Heart right ventricle (tissue), 16 donors: ENCODE measurements around the gene PAIP2. TPM values are rescaled to one million over a fixed set of nuclear protein-coding genes. Genes with fewer than 3 reads are reported as not detected.
A peak's percentile ranks its signal among the peaks of the same experiment; 100 is the strongest.

ENCODE experiments used
- ATAC-seq, 8 donors: fragments of 200-7000 bp; cut with Tn5 transposase; one replicate each; pipeline ENCODE4 v1.9.1; 2020; ENCODE audit warnings: mild to moderate bottlenecking in 8 of 8, moderate library complexity in 8 of 8, moderate number of reproducible peaks in 1 of 8
- DNase-seq, 2 donors: peaks; one replicate each; pipeline ENCODE4 v3.0.0-alpha.2; 2020
- H3K27ac ChIP-seq, 10 donors: fragments of 200-600 bp; sonication (generic) in 2 of 10; one replicate each; pipeline versions ENCODE4 v1.5.0 to v1.8.0; 2020 to 2022; ENCODE audit warnings: mild to moderate bottlenecking in 3 of 10
- H3K27me3 ChIP-seq, 7 donors: fragments of 200-600 bp; one replicate each; pipeline ENCODE4 v1.8.0; 2021 to 2022; ENCODE audit warnings: mild to moderate bottlenecking in 2 of 7
- H3K36me3 ChIP-seq, 9 donors: fragments of 200-600 bp; sonication (generic) in 1 of 9; one replicate each; pipeline versions ENCODE4 v1.5.0 to v1.8.0; 2020 to 2022; ENCODE audit warnings: mild to moderate bottlenecking in 2 of 9
- H3K4me1 ChIP-seq, 9 donors: fragments of 200-600 bp; sonication (generic) in 1 of 9; one replicate each; pipeline versions ENCODE4 v1.5.0 to v1.8.0; 2020 to 2022; ENCODE audit warnings: mild to moderate bottlenecking in 4 of 9
- H3K4me3 ChIP-seq, 10 donors: fragments of 200-600 bp; sonication (generic) in 2 of 10; one replicate each; pipeline versions ENCODE4 v1.5.0 to v1.8.0; 2020 to 2022; ENCODE audit warnings: mild to moderate bottlenecking in 7 of 10, moderate library complexity in 2 of 10
- H3K9me3 ChIP-seq, 11 donors: fragments of 200-600 bp in 10 of 11; sonication (generic) in 2 of 11; one replicate each; pipeline versions ENCODE4 v1.5.0 to v1.8.0; 2013 to 2022; ENCODE audit warnings: mild to moderate bottlenecking in 2 of 11, control low read depth in 1 of 11, moderate library complexity in 1 of 11
- CTCF ChIP-seq, 9 donors: fragments of 200-600 bp; sonication (generic) in 2 of 9; IDR thresholded peaks; one replicate each; pipeline versions ENCODE4 v1.5.0 to v1.8.0; 2021 to 2022; ENCODE audit warnings: antibody characterized with exemption in 9 of 9, mild to moderate bottlenecking in 5 of 9, moderate library complexity in 1 of 9
- WGBS, 2 donors: extraction: QIAGEN DNeasy Blood & Tissue Kit; methylation state at CpG; one replicate each; pipeline ENCODE4 v1.1.7; 2013; ENCODE audit warnings: inconsistent platforms in 1 of 2; 5-methylcytosine and 5-hydroxymethylcytosine counted together
- intact Hi-C, 10 donors: fragments of 100-400 bp; cut with DNase I; formaldehyde crosslinking; loops; one replicate each; pipeline versions ENCODE4 v1.11.1 to v1.14.2; 2022
- polyA plus RNA-seq, 2 donors: library from polyadenylated mRNA; stranded (reverse); fragments of 200-250 nt; gene quantifications; one replicate each; pipeline ENCODE4 v1.2.3, GENCODE V29; 2013
- total RNA-seq, 10 donors: library from RNA; stranded (reverse); fragmentation: NEBNext Ultra II Directional in 3 of 10; extraction: Animal tissue kit (Norgen Biotek cat#: 25700) in 3 of 10; gene quantifications; one replicate each; pipeline versions ENCODE4 v1.2.1 to v1.2.4, GENCODE V29; 2021 to 2023
- donor health status: Arrhythmogenic right ventricular cardiomyopathy.
- donor health status: ischemic (EF 13 %, LVEDD 7.1; RV severe dilation, severe dysfunction).
- donor health status: healthy with polysubstance abuse.
- donor health status: DM: no; HTN: yes; CAD: no.
- donor health status: DM: no; HTN: no; CAD: no.
- donor health status: ischemic (EF 25% LVEDD 6.9; RV normal size, moderate dysfunction).
- donor health status: ischemic (EF 25% LVEDD 5.7; RV mildly dilated, moderate dysfunction).
- donor health status: healthy.
- donor health status: DM: yes; HTN: yes; CAD: no.
- donor health status: Ischemic cardiomyopathy.
- donor health status: ischemic (EF 35%, LVEDD 5.7; RV mildly dilated, moderate dysfunction).
- donor health status: nonischemic (EF 11% LVEDD 7.7; RV severe dilation, severe dysfunction).
- donor health status: DM: yes; HTN: yes; CAD: no.
- donor health status: PGD.
- donor health status: ischemic (EF 29% LVEDD 5.4; RV normal size, mild dysfunction).
- donor health status: nonischemic (EF 23%, LVEDD 6.1; RV moderate dilation, normal function).

Gene PAIP2
- total and polyA plus RNA-seq, 12 donors = 43.8 to 173 (median 137) TPM

- no peak overlapping the region for H3K4me3 ChIP-seq
- H3K36me3 ChIP-seq = peaks cover 0 to 22% (median 0%) of the 10 kb centered on the region in 9 donors
- H3K27ac ChIP-seq = no peak overlapping the region
- WGBS, 2 donors = 87 to 91% methylated on average over 6 of the region's 6 CpGs
- TF ChIP-seq CTCF (IDR thresholded peaks at IDR 0.05) = no peak
- intact Hi-C loops = no loop called here
- ATAC-seq (no peak), DNase-seq (no peak)
- no peaks in the 10 kb centered on the region for H3K9me3 ChIP-seq
- H3K4me1 ChIP-seq = peaks cover 9 to 52% (median 39%) of the 10 kb centered on the region in 9 donors
- peaks cover 0 to 5% (median 0%) of the 10 kb centered on the region in 7 donors for H3K27me3 ChIP-seq
Measured at GRCh38 chr5:139399501-139400121, 58.0 kb downstream of the PAIP2 start.

GRCh38 chr5:139401546-139401945 lies 59.9 kb downstream of the PAIP2 start:
- 94 to 95% methylated on average over 10 of the region's 10 CpGs for WGBS, 2 donors
- H3K36me3 ChIP-seq = peaks cover 0 to 22% (median 0%) of the 10 kb centered on the region in 9 donors
- DNase-seq = no peak
- ATAC-seq = no peak
- no peak overlapping the region for H3K4me3 ChIP-seq
- intact Hi-C loops = no loop called here
- peaks cover 6 to 43% (median 26%) of the 10 kb centered on the region in 9 donors for H3K4me1 ChIP-seq
- H3K27ac ChIP-seq = no peak overlapping the region
- H3K9me3 ChIP-seq = no peaks in the 10 kb centered on the region
- TF ChIP-seq CTCF (IDR thresholded peaks at IDR 0.05) = no peak
- H3K27me3 ChIP-seq = no peaks in the 10 kb centered on the region

GRCh38 chr5:139402561-139403158 lies 61.0 kb downstream of the PAIP2 start:
- Histone ChIP-seq H3K27me3 (no peaks in the 10 kb centered on the region), H3K27ac (peak overlapping the region in 7 of 10 donors; percentile 83 to 98 (median 89)), H3K4me3 (peak overlapping the region in 1 of 10 donors; percentile 57), H3K4me1 (peaks cover 6 to 37% (median 18%) of the 10 kb centered on the region in 9 donors), H3K36me3 (peaks cover 0 to 22% (median 0%) of the 10 kb centered on the region in 9 donors), H3K9me3 (no peaks in the 10 kb centered on the region)
- 71% methylated on average over 7 of the region's 7 CpGs for WGBS, 2 donors
- intact Hi-C loops = no loop called here
- peak in 7 of 9 donors; percentile 14 to 54 (median 38) for TF ChIP-seq CTCF (IDR thresholded peaks at IDR 0.05)
- DNase-seq (no peak), ATAC-seq (no peak)

- Histone ChIP-seq H3K4me1 (peaks cover 6 to 29% (median 16%) of the 10 kb centered on the region in 9 donors), H3K36me3 (peaks cover 0 to 22% (median 0%) of the 10 kb centered on the region in 9 donors), H3K27me3 (no peaks in the 10 kb centered on the region), H3K27ac (peak overlapping the region; percentile 79 to 98 (median 90)), H3K4me3 (peak overlapping the region; percentile 26 to 59 (median 52)), H3K9me3 (no peaks in the 10 kb centered on the region)
- ATAC-seq (peak in 4 of 8 donors; percentile 1 to 11 (median 6)), DNase-seq (no peak)
- no peak for TF ChIP-seq CTCF (IDR thresholded peaks at IDR 0.05)
- intact Hi-C loops = no loop called here
- 19 to 20% methylated on average over 7 of the region's 7 CpGs for WGBS, 2 donors
Measured at GRCh38 chr5:139403418-139403786, 61.7 kb downstream of the PAIP2 start.
